Stimulated activated CD4-positive, alpha-beta T cell treated with anti-CD3 and anti-CD28 coated beads, TNF-alpha, amount 100 ng/mL, for 24 hours (primary cell): ENCODE data around the gene FOXP4.

ENCODE experiments used
- DNase-seq, 3 experiments: peaks; one replicate each; pipeline ENCODE4 v3.0.0-alpha.2; 2020; ENCODE audit warnings: low read depth in 3 of 3

Gene FOXP4

DNA sequence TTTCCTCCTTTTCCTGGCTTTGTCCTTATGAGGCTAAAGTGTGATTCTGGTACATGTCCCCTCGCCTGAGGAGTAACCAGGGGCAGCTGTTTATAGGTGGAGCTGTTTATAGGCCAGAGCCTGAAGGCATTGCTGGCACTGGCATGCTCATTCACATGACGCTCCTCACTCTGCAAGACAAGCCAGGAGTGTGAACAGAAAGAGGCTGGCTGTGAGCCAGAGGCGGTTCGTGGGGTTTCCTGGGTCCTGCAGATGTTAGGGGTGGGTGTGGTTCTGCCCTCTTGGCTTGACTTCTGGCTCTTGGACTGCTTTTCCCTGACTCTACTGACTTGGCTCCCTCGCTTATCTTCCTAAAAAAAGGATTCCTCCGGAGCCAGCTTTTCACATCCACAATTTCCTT, 79.3 kb downstream of the FOXP4 start:
- DNase-seq, result no peak

DNA sequence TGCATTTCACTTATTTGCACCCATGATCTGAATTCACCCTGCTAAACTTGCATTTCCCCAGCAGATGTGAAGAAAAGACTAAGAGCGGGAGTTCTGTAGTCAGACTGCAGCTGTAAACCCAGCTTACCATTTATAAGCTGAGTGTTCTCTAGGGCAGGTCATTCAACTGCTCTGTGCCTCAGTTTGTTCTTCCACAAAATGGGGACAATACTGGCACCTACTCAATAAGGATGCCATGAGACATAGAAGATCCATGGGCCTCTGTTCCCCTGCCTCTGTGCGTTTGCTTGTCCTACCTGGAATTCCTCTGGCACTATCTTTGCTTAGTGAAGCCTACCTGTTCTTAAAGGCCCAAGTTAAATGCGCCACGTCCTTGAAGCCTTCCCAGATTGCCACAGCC, 79.8 kb downstream of the FOXP4 start:
- DNase-seq, result no peak

DNA sequence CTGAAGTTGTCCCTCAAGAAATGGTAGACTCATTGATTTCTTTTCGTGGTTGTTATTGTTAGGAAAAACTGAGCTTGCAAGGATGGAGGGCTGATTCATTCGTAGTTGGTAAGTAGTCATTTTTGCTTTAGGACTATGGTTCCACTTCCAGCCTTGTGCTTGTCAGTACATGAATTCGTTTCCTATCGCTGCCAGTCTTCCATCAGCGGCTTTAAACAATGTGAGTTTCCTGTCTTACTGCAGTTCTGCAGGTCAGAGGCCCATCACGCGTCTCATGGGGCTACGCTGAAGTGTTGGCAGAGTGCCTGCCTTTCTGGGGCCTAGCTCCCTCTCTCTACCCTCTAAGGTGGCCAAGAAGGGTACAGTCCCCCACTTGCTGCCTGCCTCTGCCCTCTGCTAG, 80.7 kb downstream of the FOXP4 start:
- DNase-seq, result no peak

DNA sequence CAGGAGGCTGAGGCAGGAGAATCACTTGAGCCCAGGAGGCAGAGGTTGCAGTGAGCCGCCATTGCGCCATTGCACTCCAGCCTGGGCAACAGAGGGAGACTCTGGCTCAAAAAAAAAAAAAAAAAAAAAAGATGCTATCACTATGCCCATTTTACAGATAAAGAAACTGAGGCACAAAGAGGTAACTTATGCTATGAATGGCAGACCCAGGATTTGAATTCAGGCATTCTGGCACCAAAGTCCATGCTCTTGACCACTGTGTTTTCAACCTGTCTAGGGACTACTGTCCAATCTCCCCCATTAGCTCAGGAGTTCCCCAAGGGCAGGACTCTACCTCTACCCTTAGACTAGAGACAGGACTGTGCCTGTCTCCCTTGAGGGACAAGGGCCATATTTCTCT, 82.9 kb downstream of the FOXP4 start:
- DNase-seq, result no peak

DNA sequence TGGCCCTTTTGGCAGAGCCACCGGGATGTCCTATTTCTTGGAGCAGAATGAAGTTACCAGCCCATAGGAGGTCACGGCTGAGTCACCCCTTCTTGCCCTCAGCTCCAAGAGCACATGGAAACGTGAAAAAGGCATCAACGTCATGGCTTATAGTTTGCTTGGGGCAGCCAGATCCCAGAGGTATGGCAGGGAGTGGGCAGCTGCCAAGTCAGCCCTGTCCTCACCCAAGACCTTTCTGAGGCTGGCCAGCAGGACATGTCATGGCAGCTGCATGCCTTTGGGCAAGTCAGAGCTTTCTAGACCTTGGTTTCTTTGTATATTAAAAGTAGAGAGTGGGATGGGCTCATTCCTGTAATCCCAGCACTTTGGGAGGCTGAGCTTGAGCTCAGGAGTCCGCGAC, 83.9 kb downstream of the FOXP4 start:
- no peak for DNase-seq

DNA sequence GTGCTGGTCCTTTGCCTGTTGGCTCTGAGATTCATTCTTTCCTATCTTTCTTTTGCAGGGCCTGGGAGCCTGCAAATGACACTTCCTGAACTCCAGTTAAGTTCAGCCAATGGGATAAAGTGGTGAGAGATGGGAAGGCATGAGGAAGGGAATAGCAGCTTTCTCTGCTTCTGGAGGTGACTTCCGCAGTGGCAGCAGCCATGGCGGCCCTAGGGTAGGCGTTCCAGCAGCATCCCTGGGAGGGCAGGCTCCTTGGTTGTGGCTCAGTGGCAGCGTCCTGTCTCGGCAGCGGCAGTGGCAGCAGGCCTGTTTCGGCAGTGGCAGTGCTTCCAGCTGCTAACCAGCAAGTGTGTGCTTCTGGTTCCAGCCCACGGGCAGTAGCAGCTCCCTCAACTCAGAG, 84.8 kb downstream of the FOXP4 start:
- DNase-seq, result no peak

DNA sequence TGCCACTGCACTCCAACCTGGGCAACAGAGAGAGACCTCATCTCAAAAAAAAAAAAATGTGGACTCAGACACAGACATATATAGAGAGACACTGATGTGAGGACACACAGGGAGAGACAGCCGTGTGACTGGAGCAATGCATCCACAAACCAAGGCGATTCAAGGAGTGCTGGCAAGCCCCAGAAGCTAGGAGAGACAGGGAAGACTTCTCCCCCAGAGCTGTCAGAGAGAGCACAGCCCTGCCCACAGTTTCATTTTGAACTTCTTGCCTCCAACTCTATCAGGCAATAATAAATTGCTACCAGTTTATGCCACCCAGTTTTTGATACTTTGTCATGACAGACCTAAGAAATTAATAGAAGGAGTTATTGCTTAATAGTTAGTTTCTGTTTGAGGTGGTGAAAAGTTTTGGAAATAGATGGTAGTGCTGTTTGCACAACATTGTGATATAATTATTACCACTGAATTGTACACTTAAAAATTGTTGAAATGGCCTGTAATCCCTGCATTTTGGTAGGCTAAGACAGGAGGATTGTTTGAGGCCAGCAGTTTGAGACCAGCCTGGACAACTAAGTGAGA, 87.0 kb downstream of the FOXP4 start:
- no peak for DNase-seq

DNA sequence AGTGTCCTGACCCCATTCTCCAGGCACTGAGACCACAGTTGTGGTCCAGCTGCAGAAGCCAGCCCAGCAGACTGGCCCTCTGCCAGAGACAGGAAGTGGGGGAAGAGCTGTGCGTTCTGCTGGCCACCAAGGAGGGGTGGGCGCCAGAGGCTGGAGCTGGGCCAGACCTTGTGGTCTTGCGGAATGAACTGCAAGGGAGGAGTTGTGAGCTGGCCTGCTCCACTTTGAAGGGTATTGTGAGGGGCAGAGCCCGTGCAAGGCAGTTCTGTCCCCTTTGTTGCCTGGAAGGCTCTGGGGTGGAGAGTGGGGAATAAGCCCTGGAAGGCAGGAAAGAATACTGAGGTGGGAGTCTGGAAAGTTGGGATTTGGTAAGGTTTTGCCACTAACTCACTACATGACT, 88.5 kb downstream of the FOXP4 start:
- no peak for DNase-seq

DNA sequence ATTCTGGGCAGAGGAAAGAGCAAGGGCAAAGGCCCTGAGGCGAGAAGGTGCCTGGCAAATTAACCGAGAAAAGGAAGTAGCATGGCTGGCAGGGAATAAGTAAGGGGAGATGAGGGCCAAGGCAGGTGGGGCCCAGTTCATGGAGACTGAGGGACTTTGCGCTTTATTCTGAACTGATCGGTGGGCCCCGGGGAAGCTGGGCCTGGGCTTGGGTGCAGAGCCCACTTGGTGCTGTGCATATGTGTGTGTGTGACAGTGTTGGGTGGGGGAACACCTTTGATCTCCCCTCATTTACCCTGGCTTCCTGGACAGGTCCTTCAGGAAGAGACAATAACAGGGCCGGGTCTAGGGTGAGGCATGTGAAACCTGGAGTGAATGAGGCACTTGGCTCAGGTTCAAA, 89.2 kb downstream of the FOXP4 start:
- DNase-seq, result no peak

DNA sequence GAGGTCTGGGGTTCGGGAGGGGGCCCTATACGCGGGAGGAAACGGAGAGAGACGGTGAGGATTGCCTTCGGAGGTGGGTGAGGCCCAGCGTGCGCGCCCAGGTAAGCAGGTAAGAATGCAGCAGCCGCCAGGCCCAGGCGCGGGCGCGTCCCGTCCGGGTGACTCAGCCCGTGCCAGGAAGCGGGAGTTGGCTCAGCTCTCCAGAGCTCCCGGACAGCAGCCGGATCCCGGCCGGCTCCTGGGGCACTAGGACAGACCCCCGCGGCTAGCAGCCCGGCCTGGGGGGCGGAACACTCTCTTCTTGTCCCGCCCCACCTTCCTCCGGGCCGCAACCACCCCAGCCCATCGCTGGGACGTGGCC, 90.6 kb downstream of the FOXP4 start:
- no peak for DNase-seq

DNA sequence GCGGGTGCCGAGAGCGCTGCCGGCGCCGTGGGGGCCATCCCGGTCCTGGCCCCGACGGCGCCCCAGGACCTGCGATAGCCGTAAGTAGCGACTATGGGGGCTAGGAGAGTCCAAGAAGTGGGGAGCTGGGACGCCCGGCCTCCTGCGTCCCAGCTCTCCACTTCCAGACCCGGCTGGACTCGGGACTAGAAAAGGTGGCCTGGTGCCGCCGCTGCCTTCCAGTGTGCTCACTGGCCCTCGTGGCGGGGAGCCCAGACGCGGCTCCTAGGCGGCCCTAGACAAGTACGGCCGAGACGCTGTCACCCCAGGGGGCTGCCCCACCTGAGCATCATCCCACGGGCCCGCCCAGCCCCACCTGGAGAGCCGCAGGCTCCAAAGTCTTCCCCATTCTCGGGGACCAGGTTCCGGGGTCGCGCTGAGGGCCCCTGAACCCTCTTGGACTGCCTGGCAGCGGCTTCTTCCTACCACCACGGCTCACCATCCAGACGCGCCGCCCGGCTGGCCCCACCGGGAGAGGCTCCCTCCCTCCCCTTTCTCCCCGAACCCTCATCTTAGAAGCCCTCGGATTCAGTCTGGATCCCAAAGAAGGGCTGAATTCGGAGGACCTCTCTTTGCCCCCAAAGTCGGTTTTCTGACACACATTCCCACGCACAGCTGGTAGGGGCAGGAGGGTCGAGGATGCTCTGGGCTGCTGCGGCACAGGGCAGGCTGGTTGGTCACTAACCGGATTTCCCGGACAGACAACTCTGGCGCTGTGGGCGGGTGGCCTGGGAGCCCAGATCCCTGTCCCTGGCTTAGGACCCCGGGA, 91.2 kb downstream of the FOXP4 start:
- no peak for DNase-seq

DNA sequence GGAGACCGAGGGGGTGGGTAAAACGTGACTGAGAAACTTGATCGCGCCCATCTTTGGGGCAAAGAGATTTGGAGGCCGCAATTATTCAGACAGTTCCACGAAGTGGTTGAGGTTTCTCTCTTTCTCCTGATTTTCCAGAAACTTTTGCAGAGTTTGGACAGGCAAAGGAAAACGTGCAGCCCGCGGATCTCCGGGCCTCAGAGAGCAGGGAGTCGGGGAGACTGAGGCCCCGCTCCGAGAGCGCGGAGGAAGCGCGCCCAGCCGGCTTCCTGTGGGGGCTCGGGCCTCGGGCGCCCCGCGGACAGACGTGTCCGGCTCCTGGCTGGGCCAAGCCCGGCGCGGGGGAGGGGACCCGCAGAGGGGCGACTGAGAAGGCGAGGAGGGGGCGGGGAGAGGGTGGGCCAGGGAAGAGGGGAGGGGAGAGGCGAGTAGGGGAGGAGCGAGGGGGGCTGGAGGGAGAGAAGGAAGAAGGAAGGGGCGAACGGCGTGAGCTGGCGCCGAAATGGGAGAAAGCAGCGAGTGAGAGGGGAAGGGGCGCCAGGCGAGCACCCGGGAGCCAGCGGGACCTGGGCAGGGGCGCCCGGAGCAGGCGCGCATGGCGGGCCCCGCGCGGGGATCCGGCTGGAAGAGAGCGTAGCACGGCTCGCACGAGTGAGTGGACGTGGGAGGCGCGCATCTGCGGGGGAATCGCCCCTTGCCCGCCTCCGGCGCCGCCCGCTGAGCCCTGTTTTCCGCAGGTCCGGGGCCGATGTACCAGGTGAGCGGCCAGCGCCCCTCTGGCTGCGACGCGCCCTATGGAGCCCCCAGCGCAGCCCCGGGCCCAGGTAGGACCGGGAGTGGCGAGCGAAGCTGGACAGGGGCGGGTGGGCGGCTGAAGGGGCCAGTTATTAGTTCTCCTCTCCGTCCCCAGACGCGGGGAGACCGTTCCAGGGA, 92.1 kb downstream of the FOXP4 start, which contains the start of gene MDFI:
Gene MDFI (plus strand): TSS at position 467 of the 933 bp plus-strand sequence. CDS start 282 bp downstream, at position 749.
- DNase-seq, result no peak

DNA sequence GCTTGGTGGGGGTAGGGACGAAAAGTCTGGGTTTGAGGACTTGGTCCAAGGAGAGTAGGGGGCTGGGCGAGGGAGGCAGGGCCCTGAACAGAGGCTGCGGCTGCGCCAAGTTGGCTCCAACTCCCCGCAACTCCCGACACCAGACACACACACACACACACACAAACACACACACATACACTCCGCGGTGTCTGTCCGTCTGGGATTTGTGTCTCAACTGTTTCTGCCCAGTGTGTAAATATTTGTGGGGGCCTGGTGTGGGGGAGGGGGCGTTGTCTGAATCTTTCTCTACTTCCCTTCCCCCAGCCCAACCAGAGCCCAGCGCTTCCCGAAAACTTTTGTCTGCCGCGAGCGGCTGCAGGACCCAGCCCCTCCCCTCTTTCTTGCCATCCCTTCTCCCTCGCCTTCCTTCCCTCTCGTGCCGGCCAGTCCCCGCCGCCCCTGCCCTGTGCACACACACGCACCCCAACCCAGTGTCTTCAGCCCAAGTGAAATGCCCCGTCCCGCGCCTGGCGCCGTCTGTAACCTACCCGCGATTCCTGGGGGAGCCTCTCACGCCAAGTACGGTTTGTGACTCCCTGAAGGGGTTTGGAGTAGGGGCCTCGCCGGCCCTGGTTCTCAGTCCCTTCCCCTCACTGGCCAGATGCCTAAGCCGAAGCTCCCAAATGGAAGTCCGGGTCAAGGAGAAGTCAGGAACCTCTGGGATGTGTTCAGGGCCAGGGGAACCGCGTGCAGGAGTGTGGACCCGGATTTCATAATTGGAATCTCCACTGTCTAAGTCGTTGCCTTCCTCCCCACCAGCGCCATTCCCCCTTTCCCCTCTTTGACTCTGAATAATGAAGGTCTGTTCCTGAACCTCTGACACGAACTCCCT, 93.0 kb downstream of the FOXP4 start:
- DNase-seq, result no peak

DNA sequence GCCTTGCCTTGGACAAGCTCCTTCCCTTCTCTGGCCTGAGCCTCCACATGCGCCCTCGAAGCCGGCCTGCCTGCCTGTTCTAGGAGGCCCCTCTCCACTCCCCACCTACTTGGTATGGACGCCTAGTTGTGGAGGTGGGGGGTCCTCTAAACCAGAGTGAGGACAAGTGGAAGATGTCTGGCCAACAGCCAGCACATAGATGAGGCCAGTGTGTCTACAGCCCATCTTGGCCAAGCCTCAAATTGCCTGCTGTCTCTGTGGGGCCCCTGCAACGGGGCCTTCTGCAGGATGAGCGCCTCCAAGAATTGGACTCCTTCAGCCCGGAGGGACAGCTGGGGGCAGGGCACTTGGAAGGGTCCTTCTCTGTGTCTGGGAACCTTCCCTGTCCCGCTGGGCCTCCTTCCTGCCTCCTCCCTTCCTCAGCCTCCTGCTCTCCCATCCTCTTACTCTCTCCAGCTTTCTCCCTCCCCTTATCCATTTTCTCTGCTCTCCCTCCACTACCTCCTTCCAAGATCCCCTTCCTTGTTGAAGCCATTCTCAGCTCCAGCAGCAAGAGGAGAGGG, 93.7 kb downstream of the FOXP4 start:
- no peak for DNase-seq

DNA sequence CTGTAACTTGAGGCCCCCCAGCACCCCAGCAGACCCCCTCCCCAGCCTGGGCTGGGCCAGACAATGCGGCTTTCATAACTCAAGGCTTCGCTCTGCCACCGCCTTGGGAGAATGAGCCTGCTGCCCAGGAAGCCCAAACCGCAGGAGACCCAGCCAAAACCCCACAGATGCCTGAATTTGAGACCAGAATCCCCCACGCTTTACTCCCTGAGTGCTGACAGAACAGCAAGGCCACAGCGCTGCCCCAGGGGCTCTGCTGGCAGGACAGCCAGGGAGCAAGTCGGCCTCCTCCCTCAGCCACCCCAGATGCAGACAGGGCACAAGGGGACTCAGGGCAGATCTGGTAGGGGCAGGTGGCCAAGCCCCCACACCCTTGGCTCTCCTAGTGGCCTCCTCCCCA, 94.2 kb downstream of the FOXP4 start:
- DNase-seq, result no peak

DNA sequence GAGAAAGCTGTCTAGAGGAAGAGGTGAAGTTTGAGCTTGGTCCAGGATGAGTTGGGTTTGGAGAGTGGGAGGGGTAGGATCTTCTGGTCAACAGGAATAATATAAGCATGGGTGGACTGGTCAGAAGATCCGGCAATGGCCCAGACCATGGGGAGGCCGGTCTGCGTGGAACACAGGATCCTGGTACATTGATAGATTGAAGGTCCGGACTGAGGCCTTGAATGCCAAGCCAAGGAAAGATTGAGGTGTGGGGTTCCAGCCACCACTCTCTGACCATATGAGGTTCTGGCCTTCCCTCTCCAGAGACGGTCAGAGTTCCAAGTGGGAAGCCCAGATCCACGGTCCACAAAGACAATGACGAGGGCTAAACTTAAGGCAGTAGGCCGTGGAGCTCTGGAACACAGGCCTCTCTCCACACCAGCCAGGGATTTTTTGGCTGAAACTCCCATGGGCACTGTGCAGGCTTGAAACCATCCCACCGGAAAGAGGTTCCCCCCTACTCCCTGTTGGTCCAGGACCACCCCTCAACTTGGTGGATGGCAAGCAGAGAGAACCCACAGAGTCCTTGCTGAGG, 95.3 kb downstream of the FOXP4 start:
- DNase-seq, result no peak

DNA sequence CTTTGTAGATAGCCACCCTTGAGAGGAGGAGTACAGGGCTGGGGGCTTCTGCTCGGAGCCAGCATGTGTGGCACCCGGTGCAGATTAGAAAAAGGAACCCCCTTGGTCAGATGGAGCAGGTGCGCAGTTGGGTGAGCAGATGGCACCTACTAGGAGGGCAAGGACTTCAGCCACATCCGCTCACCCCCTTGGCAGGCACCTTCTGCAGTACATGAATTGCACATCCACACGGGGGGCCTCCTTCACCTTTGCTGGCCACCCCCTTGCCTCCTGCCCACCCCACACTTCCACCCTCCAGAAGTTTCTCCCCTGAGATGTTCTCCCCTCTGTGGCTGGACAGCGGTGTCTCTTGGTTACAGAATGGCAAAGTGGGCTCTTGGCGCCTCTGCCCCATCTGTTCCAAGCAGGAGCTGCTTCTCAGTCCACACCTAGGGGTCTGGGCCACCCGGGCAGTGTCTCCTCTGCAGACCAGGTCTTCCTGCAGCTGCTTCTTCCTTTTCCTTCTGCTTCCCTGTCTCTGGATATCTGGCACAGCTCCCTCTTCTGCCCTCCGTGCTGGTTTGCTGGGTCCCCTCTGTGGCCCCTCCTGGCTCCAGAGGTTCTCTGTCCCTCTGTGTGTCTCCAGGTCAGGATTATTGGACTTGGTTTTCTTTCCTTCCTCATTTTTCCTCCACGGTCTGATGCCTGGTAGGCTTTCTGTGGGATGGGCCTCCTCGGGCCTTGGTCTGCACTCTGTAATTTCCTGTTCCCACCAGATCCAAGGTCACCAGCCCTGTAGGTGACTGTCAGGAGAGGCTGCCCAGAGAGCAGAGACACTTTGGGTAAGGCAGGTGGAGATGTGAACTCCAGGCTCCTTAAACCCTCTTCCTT, 96.1 kb downstream of the FOXP4 start:
- no peak for DNase-seq

DNA sequence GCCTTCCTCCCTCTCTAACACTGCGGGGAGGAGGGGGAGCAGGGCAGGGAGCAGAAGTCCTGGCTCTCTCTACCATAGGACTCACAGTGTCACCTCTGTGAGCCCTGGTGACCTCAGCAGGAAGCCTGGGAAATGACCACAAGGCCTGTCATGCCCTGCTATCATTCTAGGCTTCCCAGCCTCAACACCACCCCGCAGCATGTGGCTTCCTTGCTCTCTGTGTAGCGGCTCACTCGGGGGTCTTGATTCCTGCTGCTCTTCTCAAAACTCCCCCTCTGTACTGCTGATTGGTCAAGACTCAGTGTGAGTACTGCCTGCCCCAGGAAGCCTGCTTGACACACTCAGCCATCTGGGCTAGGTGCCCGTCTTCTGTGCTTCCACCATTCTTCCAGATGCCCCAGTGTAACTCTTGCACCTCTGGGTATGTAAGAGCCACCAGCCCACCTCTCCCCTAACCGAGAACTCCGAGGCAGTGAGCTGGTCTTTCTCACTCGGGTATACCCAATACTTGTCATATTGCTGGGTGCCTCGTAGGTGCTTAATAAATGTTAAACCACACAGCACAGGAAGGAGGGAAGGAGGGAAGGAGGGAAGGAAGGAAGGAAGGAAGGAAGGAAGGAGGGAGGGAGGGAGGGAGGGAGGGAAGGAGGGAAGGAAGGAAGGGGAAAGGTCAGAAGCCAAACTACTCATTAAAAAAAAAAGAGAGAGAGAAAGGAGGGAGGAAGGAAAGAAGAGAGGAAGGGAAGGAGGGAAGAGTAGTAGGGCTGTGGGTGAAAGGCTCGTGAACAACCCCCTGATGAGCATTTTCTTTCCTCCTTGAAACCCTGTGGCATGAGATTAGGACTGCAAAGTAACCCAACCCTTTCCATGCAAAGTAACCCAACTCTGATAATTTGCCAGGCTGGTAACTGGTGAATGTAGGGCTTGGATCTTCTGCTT, 97.0 kb downstream of the FOXP4 start:
- DNase-seq, result no peak

DNA sequence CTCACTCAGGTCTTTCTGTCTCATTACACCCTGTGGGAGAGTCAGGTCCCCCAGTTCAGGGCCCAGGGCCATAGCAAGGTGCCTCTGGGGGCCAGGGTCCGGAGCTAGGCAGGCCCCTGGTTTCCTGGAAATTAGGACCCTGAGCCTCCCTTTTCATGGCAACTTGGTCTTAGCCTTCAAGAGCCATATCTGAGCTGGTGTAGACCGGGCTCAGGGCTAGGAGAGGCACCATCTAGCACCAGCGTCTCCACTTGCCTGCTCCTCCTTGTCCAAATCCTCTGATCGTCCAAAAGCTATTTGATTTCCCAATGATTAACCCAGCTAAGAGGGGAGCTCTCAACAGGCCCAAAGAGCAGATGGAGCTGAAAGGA, 97.7 kb downstream of the FOXP4 start:
- DNase-seq, result no peak
